IPS DF 19.7 (cell line): ENCODE data around the gene NELL1.
"Not testable (repeated sequence)": the region's sequence is repeated elsewhere in the genome, so short reads cannot be mapped to it uniquely, and the experiment has no call there.

Source experiments
- DNase-seq: peaks from one replicate; pipeline ENCODE4 v3.0.0-alpha.2; 2013; ENCODE audit warnings: low read depth, low spot score

Gene NELL1

DNA sequence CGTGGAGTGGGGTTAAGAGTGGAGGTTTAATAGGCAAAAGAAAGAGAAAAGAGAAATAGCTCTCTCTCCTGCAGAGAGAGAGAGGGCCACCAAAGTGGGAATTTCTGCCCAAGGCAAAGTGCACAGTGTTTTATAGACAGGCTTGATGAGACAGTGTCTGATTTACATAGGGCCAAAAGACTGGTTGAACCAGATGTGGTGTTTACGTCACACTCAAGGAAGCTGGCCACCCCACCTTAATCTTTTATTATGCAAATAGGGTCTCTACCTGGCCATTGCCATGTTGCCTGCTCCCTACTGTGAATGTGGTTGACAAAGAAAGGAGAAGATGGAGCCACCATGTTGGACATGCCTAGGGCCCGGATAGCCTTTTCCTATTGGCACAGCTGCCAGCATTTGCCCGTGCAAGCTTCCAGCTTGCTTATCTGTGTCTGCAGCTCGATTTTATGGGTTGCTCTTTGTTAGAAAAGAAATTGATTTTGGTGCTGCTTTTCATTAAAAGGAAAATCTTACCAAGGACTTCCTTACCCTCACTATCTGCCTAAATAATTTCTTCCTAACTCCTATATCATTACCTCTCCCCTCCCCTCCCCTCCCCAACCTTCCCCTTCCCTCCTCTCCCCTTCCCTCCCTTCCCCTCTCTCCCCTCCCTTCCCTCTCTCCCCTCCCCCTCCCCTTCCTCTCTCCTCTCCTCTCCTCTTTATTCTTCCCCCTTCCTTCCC, 436.0 kb downstream of the NELL1 start:
- peak; percentile 15 for DNase-seq

DNA sequence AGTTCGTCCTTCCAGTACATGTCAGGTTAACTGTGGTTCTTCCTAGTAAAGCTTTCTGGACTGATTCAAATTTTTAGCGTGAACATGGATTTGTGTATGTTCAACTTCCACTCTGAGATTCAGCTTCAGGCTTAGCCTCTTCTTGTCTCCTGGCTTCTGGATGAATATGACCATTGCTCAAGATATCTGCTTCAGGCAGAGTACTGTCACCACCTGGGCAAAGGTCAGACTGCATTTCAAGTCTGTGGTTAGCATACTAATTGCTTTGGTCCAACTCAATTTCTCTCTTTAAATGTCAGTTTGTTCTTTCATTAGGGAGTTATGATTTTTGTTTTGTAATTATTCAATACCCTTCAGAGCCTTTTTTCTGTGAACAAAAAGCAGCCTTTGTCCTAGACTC, 440.0 kb downstream of the NELL1 start:
- DNase-seq: no peak

DNA sequence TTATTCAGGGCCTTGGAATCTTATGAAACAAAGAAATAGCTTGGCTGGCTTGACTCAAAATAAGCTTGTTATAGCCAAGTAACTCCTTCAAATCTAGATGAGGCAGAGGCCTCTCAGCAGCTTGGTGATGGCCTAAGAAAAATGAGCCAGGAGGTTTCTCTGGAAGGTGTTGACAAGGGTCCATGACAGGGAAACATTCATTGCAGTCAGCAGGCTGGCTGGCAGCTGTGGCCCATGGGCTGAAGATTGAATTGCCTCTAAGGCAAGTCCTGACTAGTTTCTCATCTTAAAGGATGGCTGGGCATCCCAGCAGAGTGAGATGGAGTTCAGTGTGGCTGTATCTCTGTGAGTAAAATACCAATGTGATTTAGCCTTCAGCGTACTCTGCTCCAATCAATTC, 441.0 kb downstream of the NELL1 start:
- DNase-seq: no peak

DNA sequence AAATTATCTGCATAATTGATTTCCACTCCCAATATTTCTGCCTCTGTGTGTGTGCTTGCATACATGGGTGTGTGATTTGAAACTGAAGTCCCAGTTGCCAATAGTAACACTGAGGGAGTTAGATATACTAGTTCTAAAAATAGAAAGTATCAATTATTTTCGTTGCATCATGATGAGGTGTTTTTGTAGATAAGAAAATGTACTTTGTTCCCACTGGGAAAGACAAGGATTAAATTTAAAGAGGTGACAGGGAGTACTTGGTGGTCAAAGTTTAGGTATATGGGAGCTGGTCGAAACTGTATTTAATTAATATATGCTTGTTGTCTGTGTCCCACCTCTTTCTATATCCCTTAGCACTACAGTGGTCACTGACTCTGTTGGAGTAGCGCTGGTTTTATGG, 444.5 kb downstream of the NELL1 start:
- DNase-seq: no peak

DNA sequence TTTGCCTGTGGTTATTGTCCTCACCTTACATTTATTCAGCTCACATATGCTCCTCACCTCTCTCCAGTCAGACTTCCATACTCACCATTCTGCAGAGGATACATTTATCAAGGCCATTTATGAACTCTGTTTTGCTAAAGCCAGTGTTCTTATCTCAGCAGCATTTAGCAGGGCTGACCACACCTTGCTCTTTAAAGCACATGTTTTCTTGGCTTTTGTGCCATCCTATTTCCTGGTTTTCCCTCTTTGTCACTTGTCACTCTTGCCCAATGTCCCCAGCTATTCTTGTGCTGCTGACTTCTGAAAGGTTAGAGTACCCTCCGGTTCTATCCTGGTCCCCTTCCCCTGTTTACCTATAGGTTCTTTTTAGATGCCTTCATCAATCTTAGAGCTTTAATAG, 446.6 kb downstream of the NELL1 start:
- no peak for DNase-seq

DNA sequence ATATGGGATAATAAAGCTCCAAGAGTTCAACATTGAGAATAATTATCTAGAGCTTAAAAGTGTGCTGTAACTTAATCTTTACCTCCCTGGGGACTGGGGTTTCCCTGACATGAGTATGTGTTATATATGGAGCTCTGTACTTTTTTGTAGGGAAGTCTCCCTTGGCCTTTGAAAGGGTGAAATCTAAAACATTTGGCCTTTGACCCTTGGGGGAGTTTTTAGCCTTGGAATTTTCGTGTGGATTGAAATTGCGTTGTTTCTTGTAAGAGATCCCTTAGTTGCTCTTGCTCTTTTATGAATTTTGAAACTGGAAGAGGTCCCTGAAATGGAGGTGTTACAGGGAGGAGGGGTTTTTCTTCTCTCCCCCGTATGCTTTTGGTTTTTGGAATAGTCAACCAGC, 450.0 kb downstream of the NELL1 start:
- no peak for DNase-seq

DNA sequence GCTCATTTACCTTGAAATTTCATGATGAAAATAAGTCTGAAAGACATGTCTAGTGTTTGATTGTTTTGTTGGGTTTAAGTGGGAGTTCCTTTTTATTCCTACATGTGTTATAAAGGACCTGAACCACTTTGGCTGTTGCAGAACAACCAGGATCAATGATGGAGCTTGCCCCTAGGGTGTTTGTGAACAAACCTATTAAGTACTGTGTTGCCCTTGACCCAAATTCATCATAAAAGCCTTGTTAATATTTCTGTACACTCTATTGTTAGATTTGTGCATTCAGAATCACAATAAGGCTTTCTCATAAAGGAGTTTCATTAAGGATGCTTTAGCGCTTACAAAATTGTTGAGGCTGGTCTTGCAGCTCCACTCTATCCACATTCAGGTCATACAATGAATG, 452.6 kb downstream of the NELL1 start:
- no peak for DNase-seq

DNA sequence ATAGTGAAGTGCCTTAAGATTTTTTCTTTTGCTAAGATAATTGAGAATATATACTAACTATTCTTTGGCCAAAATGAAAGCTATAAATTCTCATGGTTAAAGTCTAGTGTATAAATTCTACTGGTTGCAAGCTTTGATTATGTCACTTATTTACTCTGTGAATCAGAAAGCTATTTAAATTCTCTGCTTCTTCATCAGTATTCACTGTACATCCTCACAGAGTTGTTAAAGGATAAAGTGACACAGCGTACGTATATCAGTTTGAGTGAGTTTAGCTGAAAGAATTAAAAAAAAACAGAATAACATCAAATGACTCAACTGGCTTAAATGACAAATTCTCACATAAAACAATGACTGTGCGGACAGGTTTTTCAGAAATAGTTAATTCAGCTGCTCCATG, 453.1 kb downstream of the NELL1 start:
- DNase-seq: no peak

DNA sequence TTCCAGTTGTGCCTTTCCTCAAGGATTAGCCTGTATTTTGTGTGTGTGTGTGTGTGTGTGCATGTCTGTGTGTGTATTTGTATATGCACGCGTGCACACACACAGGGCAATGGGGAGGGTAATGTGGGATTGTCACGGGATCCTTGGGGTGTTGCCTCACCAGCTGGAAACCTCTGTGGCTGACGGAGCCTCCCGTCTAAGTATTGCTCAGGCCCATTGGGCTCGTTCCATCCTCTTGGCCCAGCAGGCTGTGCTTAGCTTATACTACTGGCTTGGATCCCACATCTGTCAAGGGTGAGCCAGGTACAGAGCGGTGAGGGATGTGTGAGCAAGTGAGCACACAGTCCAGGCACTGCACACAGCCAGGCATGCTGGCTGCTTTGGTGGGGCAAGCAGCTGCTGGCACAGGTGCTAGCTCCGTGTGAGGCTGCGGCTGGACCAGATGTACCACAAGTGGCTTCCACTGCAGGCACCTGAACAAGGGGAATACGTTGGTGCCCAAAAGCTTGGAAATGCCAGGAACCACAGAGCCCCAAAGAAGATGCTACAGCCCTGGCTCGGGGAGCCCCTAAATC, 462.8 kb downstream of the NELL1 start:
- DNase-seq: no peak

DNA sequence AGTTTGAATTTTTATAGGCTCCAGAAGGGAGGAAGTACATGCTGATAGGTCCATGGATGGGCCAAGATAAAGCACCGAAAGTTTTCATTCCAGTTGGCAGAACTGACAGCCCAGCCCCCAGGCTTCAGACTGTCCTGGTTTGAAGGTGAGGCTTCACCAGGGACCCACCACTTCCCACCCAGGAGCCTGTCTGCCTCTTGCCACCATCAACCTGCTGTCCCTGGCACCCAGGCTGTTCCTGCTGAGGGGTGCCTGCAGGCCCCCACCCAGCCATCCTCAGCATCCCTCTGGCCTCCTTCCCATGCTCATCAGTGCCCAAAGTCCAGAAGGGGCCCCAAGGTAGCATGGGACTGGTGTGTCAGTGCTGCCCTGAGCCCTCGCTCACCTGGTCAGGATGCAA, 463.9 kb downstream of the NELL1 start:
- DNase-seq: no peak

DNA sequence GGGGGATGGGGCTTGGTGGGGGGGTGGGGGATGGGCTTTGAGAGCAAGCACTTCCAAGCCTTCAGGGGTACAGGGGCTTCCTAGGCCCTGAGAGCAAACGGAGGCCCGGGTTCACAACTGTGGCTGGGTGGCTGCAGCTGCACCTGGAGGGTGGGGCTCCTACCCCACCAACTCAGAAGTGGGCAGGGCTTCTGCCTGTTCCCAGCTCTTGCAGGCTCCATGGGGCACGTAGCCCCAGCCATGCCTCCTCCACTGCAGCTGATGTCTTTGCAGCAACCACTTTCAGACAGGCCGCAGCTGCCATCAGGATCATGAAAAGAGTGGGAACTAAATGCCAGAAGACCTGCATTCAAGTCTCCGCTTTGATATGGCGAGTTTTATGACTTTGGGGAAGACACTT, 464.3 kb downstream of the NELL1 start:
- no peak for DNase-seq

DNA sequence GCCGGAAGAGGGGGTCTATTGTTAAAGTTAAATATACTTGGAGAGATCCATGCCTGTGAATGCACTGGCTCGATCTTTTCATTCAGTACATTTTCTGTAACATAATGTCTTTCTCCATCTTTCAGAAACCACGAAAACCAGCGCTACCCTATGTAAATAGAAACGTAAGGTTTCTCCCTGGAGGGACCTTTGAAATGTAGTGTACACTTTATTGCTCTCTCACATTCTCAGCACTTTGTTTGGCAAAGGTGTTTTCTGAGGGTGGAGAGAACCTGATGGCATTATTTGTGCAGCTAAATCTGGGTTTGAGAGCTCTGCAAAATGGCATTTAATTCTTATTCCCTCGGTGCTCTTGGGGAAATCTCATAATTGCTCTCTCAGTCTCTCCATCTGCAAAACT, 468.4 kb downstream of the NELL1 start:
- DNase-seq: no peak

DNA sequence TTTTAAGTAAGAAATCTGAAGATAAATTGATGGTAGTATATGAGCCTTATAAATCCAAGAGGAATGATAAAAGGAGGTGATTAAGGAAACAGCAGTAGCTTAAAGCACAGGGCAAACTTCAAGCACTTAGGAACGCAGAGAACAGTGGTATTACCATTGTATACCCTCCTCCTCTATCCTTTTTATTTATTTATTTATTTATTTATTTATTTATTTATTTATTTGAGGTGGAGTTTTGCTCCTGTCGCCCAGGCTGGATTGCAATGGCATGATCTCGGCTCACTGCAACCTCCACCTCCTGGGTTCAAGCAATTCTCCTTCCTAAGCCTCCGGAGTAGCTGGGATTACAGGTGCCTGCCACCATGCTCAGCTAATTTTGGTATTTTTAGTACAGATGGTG, 472.2 kb downstream of the NELL1 start:
- DNase-seq: not testable (repeated sequence)

DNA sequence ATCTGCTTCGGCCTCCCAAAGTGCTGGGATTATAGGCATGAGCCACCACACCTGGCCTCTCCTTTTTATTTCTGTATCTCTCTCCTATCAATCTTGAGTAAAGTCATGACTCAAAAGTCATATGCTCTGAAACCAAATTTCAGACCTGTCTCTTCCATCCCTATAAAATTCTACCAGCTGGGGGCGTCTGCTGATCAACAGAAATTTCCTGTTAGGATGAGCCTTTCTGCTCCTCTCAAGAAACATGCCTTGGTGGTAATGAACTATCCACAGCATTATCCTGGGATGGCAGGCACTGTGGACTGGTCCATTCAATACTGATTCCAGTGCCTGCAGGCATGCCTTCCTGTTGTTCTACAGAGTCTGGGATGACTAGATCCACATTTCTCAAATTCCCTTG, 472.6 kb downstream of the NELL1 start:
- no peak for DNase-seq

DNA sequence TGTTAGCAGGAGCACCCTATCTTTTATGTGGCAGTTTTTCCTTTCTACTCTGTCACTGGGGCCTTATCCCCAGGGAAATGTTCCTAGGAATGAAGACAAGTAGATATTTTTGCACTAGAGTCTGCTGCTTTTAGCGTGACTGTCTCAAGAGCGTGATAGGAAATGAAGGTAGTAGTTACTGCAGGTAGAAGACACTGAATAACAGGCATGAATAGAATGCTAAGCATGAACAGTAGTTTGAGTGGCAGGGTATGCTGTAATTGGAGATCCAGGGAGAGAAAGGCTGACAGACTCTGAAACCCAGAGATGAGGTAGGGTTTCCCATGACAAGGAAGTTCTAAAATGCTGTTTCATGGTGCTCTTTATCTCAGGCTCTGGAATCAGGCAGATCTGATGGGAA, 475.1 kb downstream of the NELL1 start:
- no peak for DNase-seq

DNA sequence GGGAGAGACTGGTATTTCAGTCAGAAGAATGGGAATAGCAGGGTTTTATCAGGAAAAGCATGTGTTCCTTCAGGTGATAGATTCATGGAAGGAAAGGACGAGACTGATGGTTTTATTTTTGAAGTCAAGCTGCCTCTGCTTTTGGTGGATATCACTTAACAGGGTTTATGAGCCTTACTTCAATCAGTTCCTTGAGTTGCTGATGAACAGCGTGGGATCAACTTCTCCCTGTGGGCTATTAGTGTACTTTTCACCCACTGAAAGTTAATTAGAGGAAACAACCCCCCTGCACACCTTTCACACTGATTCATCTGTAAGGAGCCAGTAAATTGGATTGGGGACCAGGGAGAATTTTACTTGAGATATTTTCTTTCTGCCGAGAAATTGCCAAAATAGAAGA, 479.0 kb downstream of the NELL1 start:
- no peak for DNase-seq

DNA sequence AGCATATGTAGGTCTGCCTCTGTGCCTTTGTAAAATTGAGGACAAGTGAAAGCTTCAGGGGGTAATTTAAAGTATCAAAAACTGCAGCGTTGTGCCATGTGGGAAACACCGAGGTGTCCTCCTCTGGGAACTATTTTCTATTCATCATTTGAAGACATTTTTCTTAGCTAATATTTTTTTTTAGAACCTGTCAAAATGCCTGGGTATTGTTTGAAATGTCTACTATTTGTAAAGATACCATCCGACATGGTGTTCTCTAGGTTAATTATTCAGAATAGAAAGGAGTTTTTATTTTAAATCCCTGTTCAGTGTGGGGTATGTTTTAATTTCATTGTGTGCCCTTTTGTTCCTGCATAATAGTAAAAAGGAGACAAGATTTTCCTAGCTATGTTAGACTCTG, 490.8 kb downstream of the NELL1 start:
- DNase-seq: no peak

DNA sequence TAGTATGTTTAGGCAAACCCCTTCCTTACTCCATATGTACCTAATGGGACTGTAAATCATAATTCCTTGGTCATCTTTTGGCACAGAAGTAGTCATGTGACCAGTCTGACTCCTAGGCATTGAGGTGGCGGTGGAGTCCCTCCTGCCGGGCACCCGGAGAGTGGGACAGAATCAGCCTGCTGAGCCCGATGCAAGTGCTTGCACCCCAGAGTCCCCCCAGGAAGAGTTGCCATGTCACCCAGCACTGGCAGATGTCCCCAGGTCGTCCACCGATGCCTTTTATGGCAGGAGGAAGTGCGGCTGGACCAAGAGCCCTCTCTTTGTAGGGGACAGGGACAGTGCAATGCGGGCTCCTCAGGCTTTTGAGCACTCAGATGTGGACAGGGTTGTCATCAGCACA, 500.3 kb downstream of the NELL1 start:
- DNase-seq: no peak

DNA sequence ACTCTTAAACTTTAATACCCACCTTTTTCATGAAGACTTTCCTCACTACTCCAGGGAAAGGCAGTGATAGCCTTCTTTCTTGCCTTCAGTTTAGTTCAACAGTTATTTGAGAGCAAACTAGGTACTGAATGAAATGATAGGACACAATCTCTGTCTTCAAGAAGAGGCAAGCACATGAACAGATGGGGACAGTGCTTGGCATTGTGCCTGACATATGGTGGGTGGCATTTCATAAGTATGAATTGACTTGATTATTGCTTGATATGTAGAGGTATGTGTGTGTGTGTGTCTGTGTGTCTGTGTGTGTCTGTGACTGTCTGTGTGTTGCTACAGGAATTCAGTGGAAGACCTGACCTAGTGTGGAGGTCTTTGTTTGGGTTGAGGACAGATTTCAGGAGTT, 504.1 kb downstream of the NELL1 start:
- DNase-seq: no peak

DNA sequence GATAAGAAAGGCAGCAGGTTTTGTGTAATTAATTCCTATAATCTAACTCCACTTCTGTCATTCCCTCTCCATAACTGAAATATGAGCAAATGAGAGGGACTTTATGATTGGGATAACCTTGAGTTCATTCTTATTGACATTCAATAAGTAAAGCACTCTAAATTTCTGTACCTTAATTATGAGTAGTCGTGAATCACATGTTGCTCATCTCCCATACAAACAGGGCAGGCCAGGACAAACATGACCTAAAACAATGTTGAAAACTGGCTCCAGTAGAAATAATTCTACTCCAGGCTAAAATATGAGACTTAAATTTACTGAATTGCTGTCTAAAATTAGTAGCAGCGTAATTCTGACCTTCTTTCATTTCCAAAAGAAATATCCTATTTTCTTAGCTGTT, 505.4 kb downstream of the NELL1 start:
- no peak for DNase-seq

DNA sequence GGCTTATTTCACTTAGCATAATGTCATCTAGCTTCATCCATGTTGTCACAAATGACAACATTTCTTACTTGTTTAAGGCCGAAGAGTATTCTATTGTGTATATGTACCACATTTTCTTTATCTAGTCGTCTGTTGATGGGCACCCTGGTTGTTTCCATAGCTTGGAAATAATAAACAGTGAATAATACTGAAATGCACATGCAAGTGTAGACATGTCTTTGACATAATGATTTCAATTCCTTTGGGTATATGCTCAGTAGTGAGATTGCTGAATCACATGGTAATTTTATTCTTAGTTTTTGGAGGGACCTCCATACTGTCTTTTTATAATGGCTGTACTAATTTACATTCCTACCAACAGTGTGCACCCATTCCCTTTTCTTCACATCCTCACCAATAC, 508.0 kb downstream of the NELL1 start:
- DNase-seq: no peak

DNA sequence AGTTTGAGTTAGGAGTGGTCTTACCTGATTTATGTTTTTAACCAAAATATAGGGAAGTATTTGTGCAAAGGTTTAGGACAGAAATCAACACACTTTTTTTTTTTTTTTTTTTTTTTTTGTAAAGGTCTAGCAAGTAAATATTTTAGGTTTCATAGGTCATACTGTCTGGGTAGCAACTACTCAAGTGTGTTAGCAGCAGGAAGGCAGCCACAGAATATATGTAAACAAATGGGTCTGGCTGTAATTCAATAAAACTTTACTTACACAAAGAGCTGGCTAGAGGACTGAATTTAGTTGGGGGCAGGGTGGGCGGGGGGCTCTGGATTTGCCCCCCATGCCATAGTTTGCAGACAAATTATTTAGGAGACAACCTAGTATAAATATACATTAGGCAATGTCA, 510.4 kb downstream of the NELL1 start:
- DNase-seq: no peak

DNA sequence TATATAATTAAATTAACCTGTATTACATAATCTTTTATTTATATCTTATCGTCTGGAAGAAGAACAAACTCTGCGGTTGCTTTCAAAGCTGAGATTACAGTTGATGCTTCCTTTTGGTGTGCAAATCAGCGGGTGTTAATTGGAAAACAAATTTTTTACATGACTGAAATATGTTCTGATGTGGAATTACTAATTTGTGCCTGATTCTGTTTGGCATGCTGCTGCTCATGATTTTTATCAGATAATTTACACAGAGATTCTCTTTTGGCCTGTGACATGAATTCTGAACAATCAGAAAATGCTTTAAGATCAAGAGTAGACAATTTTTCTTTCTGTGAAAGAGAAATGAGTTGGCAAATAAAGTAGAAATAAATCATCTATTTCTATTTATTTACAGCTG, 510.8 kb downstream of the NELL1 start:
- no peak for DNase-seq

DNA sequence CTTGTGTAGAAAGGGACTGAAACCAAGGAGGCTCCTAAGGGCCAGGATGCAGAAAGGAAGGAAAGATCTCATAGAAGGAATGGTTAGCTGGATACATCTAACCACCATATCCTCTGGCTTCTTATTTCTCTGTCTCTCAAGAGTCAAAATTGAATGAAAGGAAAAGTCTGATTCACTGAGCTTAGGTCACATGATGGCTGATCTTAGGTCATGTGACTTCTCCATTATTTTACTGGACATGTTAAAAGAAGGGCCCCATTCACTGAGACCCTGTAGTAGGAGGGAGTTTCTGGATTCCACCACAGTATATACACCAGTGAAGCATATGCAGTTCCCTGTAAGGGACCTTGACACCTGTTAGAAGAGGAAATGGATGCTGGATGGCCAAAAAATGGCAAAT, 516.6 kb downstream of the NELL1 start:
- DNase-seq: no peak
